Measurements from ENCODE around the gene FAM237A. TPM values are rescaled to one million over a fixed set of nuclear protein-coding genes. Genes with fewer than 3 reads are reported as not detected.

Gene FAM237A
- total and polyA plus RNA-seq, 2 experiments from 2014 or later: not detected

- TF ChIP-seq NANOG (IDR thresholded peaks at IDR 0.05; ENCODE audit: borderline replicate concordance): no peak
Observed at GRCh38 chr2:206639636-206640035, 2.7 kb upstream of the FAM237A start (continued).

GRCh38 chr2:206641226-206641625 is 1.1 kb upstream of the FAM237A start:
- peak overlapping the region; percentile 81 for H3K4me3 Mint-ChIP-seq

More at GRCh38 chr2:206641226-206641625, 1.1 kb upstream of the FAM237A start:
- Histone ChIP-seq H3K9me2 (ENCODE audit: insufficient read depth) (no peaks in the 10 kb centered on the region), H3K4me3 (peak overlapping the region; percentile 64; the same call in 1 of the 2 replicates), H3F3A (replicated peaks; ENCODE audit: low read depth) (no peaks in the 10 kb centered on the region), H3K4me1 (ENCODE audit: insufficient read depth) (0 out of 2 replicates have a peak, but pooled peaks cover 3% of the 10 kb centered on the region), H3K27ac (ENCODE audit: low read depth) (no peak overlapping the region), H3K27me3 (ENCODE audit: insufficient read depth) (peaks cover 57% of the 10 kb centered on the region), H2AFZ (no peak overlapping the region; the same call in 1 of the 2 replicates), H4K20me1 (replicated peaks; ENCODE audit: insufficient read depth) (0 out of 2 replicates have a peak, but pooled peaks cover 4% of the 10 kb centered on the region), H3K36me3 (ENCODE audit: insufficient read depth) (no peaks in the 10 kb centered on the region), H3K79me2 (replicated peaks; ENCODE audit: insufficient read depth) (no peaks in the 10 kb centered on the region), H3K4me2 (peak overlapping the region; percentile 91)
- Mint-ChIP-seq H3K36me3 (ENCODE audit: low read depth) (no peaks in the 10 kb centered on the region), H3K27ac (no peak overlapping the region), H3K27me3 (ENCODE audit: insufficient read depth, low read depth, poor library complexity) (peaks cover 1% of the 10 kb centered on the region), H3K9me3 (no peaks in the 10 kb centered on the region), H3K4me1 (peaks cover 2% of the 10 kb centered on the region; the same call in 1 of the 3 replicates)
- DNase-seq (ENCODE audit: low spot score) (peak; percentile 21), ATAC-seq (no peak)
- TF ChIP-seq EZH2 (IDR thresholded peaks at IDR 0.05; ENCODE audit: low read depth, unreplicated experiment): no peak
- TF ChIP-seq CTCF (conservative IDR thresholded peaks at IDR 0.05; ENCODE audit: low read depth in 2 of 2): no peak
- no peak for TF ChIP-seq POLR2AphosphoS5 (IDR thresholded peaks at IDR 0.05; ENCODE audit: low read depth)
- no peak for TF ChIP-seq ZNF114 (CRISPR knock-in tag; IDR thresholded peaks at IDR 0.05)
- TF ChIP-seq NANOG (IDR thresholded peaks at IDR 0.05; ENCODE audit: borderline replicate concordance): no peak
- TF ChIP-seq ZNF331 (CRISPR knock-in tag; IDR thresholded peaks at IDR 0.05; ENCODE audit: low read depth): no peak
- no peak for TF ChIP-seq JUNB (IDR thresholded peaks at IDR 0.05; ENCODE audit: unreplicated experiment)
- TF ChIP-seq ZNF462 (CRISPR knock-in tag; IDR thresholded peaks at IDR 0.05): no peak
- TF ChIP-seq REST (IDR thresholded peaks at IDR 0.05; ENCODE audit: unreplicated experiment): no peak
- no peak for TF ChIP-seq EZH2phosphoT487 (IDR thresholded peaks at IDR 0.05; ENCODE audit: unreplicated experiment)
- no peak for TF ChIP-seq STAT1 (IDR thresholded peaks at IDR 0.05; ENCODE audit: unreplicated experiment)
- no peak for TF ChIP-seq ETS1 (IDR thresholded peaks at IDR 0.05)
- TF ChIP-seq CREB1 (CRISPR knock-in tag; IDR thresholded peaks at IDR 0.05; ENCODE audit: low read depth): no peak

Measured in GM23338 (cell line).